CD8-positive, alpha-beta memory T cell (primary cell): ENCODE measurements around the gene IGHMBP2. TPM values are rescaled to one million over a fixed set of nuclear protein-coding genes. Genes with fewer than 3 reads are reported as not detected.

ENCODE experiments used
- CTCF ChIA-PET: fragments of 350-600 bp; sonication (Branson Sonifier 250); formaldehyde crosslinking; loops from one replicate; lab custom pipeline; 2021; ENCODE audit warnings: antibody characterized with exemption; lab: Charles Lee
- POLR2A ChIA-PET: fragments of 350-600 bp; sonication (Branson Sonifier 250); formaldehyde crosslinking; loops from one replicate; lab custom pipeline; 2021; ENCODE audit warnings: antibody characterized with exemption; lab: Charles Lee
- DNase-seq, 5 donors: peaks; one replicate each; pipeline versions ENCODE4 v3.0.0 to v3.0.0-alpha.2; 2020 to 2022; ENCODE audit warnings: mixed read lengths in 1 of 5
- H3K27ac ChIP-seq: one replicate; pipeline ENCODE4 v1.7.0; 2013; ENCODE audit warnings: low read depth, mild to moderate bottlenecking, low read length, moderate library complexity
- H3K27me3 ChIP-seq: 2 replicates; pipeline ENCODE4 v1.7.0; 2013; ENCODE audit warnings: low read length, mild to moderate bottlenecking; ENCODE audit not compliant: insufficient read depth, poor library complexity, severe bottlenecking
- H3K36me3 ChIP-seq: 2 replicates; pipeline ENCODE4 v1.7.0; 2013; ENCODE audit warnings: mild to moderate bottlenecking, low read length, moderate library complexity; ENCODE audit not compliant: insufficient read depth
- H3K4me1 ChIP-seq: 2 replicates; pipeline ENCODE4 v1.7.0; 2013; ENCODE audit warnings: mild to moderate bottlenecking, low read length, moderate library complexity; ENCODE audit not compliant: insufficient read depth
- H3K4me3 ChIP-seq: 2 replicates; pipeline ENCODE4 v1.7.0; 2013; ENCODE audit warnings: mild to moderate bottlenecking, low read length
- H3K9me3 ChIP-seq: 2 replicates; pipeline ENCODE4 v1.7.0; 2013; ENCODE audit warnings: mild to moderate bottlenecking, low read length
- H3K27ac Mint-ChIP-seq, 8 donors: one replicate each; pipeline ENCODE4 v1.8.0; 2020 to 2021; ENCODE audit warnings: mixed read lengths in 8 of 8, mild to moderate bottlenecking in 6 of 8, inconsistent platforms in 3 of 8, moderate library complexity in 3 of 8
- H3K27me3 Mint-ChIP-seq, 2 donors: one replicate each; pipeline ENCODE4 v1.8.0; 2020 to 2021; ENCODE audit warnings: mixed read lengths in 2 of 2, mild to moderate bottlenecking in 1 of 2, moderate library complexity in 1 of 2
- H3K36me3 Mint-ChIP-seq, 3 donors: one replicate each; pipeline ENCODE4 v1.8.0; 2020 to 2021; ENCODE audit warnings: mixed read lengths in 3 of 3, inconsistent platforms in 1 of 3, mild to moderate bottlenecking in 1 of 3
- H3K4me1 Mint-ChIP-seq, 3 donors: one replicate each; pipeline ENCODE4 v1.8.0; 2020 to 2021; ENCODE audit warnings: mixed read lengths in 3 of 3, inconsistent platforms in 1 of 3, mild to moderate bottlenecking in 1 of 3
- H3K4me3 Mint-ChIP-seq, 7 donors: one replicate each; pipeline ENCODE4 v1.8.0; 2020 to 2021; ENCODE audit warnings: mixed read lengths in 7 of 7, mild to moderate bottlenecking in 6 of 7, moderate library complexity in 4 of 7, inconsistent platforms in 2 of 7
- H3K9me3 Mint-ChIP-seq, 5 donors: one replicate each; pipeline ENCODE4 v1.8.0; 2020 to 2022; ENCODE audit warnings: mixed read lengths in 5 of 5, mild to moderate bottlenecking in 3 of 5, moderate library complexity in 2 of 5, inconsistent platforms in 1 of 5
- polyA plus RNA-seq: library from polyadenylated mRNA; unstranded; fragments of 300-500 nt; fragmentation: Illumina TruSeq; gene quantifications from one replicate; pipeline ENCODE4 v1.2.3, GENCODE V29; 2021
- total RNA-seq, 2 experiments: library from RNA; stranded (reverse); gene quantifications; one replicate each; pipeline ENCODE4 v1.2.3, GENCODE V29; 2021

IGHMBP2 gene
- total and polyA plus RNA-seq, 3 experiments from 2014 or later = 9.9 to 27.8 (median 25.7) TPM

- H3K4me3 ChIP-seq = no peak overlapping the region
- peaks cover 0 to 12% (median 8%) of the 10 kb centered on the region in 3 donors for H3K36me3 Mint-ChIP-seq
- H3K27me3 ChIP-seq = no peaks in the 10 kb centered on the region
- H3K4me1 Mint-ChIP-seq = no peaks in the 10 kb centered on the region
- no peak overlapping the region for H3K27ac ChIP-seq
- no peaks in the 10 kb centered on the region for H3K4me1 ChIP-seq
- no peak overlapping the region for H3K27ac Mint-ChIP-seq
- H3K9me3 Mint-ChIP-seq = peaks cover 0 to 7% (median 5%) of the 10 kb centered on the region in 5 donors
- ChIA-PET POLR2A (no interaction called here), CTCF (no interaction called here)
- H3K4me3 Mint-ChIP-seq = no peak overlapping the region
- no peaks in the 10 kb centered on the region for H3K9me3 ChIP-seq
- no peak for DNase-seq
- no peaks in the 10 kb centered on the region for H3K36me3 ChIP-seq
- H3K27me3 Mint-ChIP-seq = peaks cover 6 to 12% of the 10 kb centered on the region in 2 donors
Measured at GRCh38 chr11:68862421-68862820, 41.3 kb upstream of the IGHMBP2 start.

- no peaks in the 10 kb centered on the region for H3K9me3 ChIP-seq
- Mint-ChIP-seq H3K27ac (no peak overlapping the region), H3K4me3 (no peak overlapping the region), H3K4me1 (peaks cover 0 to 3% (median 0%) of the 10 kb centered on the region in 3 donors), H3K36me3 (peaks cover 0 to 12% (median 10%) of the 10 kb centered on the region in 3 donors), H3K9me3 (peaks cover 0 to 7% (median 5%) of the 10 kb centered on the region in 5 donors), H3K27me3 (peaks cover 8 to 14% of the 10 kb centered on the region in 2 donors)
- ChIA-PET POLR2A (no interaction called here), CTCF (interaction anchor here (0.8 kb wide), 1 partner anchor 20 kb away, joined by 3 read pairs; no protein-coding TSS in a partner anchor)
- no peaks in the 10 kb centered on the region for H3K27me3 ChIP-seq
- H3K4me1 ChIP-seq = no peaks in the 10 kb centered on the region
- H3K27ac ChIP-seq = no peak overlapping the region
- no peak overlapping the region for H3K4me3 ChIP-seq
- no peak for DNase-seq
- H3K36me3 ChIP-seq = no peaks in the 10 kb centered on the region
Measured at GRCh38 chr11:68863553-68864265, 40.0 kb upstream of the IGHMBP2 start.

GRCh38 chr11:68865241-68865640 lies 38.5 kb upstream of the IGHMBP2 start:
- Mint-ChIP-seq H3K27ac (no peak overlapping the region), H3K36me3 (peaks cover 0 to 13% (median 7%) of the 10 kb centered on the region in 3 donors), H3K9me3 (peaks cover 0 to 7% (median 5%) of the 10 kb centered on the region in 5 donors), H3K27me3 (peaks cover 9 to 24% of the 10 kb centered on the region in 2 donors), H3K4me1 (peaks cover 8 to 18% (median 9%) of the 10 kb centered on the region in 3 donors), H3K4me3 (no peak overlapping the region)
- Histone ChIP-seq H3K4me1 (peaks cover 11% of the 10 kb centered on the region), H3K27ac (no peak overlapping the region), H3K4me3 (no peak overlapping the region), H3K9me3 (no peaks in the 10 kb centered on the region), H3K36me3 (no peaks in the 10 kb centered on the region), H3K27me3 (peaks cover 7% of the 10 kb centered on the region)
- CTCF ChIA-PET = no interaction called here
- DNase-seq = no peak
- POLR2A ChIA-PET = no interaction called here

- ChIA-PET CTCF (no interaction called here), POLR2A (no interaction called here)
- peaks cover 0 to 7% (median 5%) of the 10 kb centered on the region in 5 donors for H3K9me3 Mint-ChIP-seq
Measured at GRCh38 chr11:68867066-68867465, 36.6 kb upstream of the IGHMBP2 start.

GRCh38 chr11:68868221-68868835 lies 35.4 kb upstream of the IGHMBP2 start:
- Mint-ChIP-seq H3K4me3 (peak overlapping the region in 2 of 7 donors; percentile 3 to 20), H3K27ac (peak overlapping the region in 2 of 8 donors; percentile 6 to 90), H3K36me3 (peaks cover 0 to 11% (median 3%) of the 10 kb centered on the region in 3 donors), H3K9me3 (peaks cover 0 to 5% (median 3%) of the 10 kb centered on the region in 5 donors), H3K27me3 (peaks cover 8 to 40% of the 10 kb centered on the region in 2 donors), H3K4me1 (peaks cover 8 to 22% (median 12%) of the 10 kb centered on the region in 3 donors)
- no peak overlapping the region for H3K4me3 ChIP-seq
- peaks cover 7% of the 10 kb centered on the region for H3K27me3 ChIP-seq
- peaks cover 11% of the 10 kb centered on the region for H3K4me1 ChIP-seq
- ChIA-PET CTCF (interaction anchor here (1.1 kb wide), 1 partner anchor 12 kb away, joined by 3 read pairs; no protein-coding TSS in a partner anchor), POLR2A (no interaction called here)
- no peak for DNase-seq
- no peaks in the 10 kb centered on the region for H3K9me3 ChIP-seq
- no peaks in the 10 kb centered on the region for H3K36me3 ChIP-seq
- H3K27ac ChIP-seq = no peak overlapping the region

More at GRCh38 chr11:68867066-68867465, 36.6 kb upstream of the IGHMBP2 start:
- peaks cover 7% of the 10 kb centered on the region for H3K27me3 ChIP-seq
- no peak overlapping the region for H3K27ac ChIP-seq
- H3K4me3 ChIP-seq = no peak overlapping the region
- H3K27me3 Mint-ChIP-seq = peaks cover 8 to 38% of the 10 kb centered on the region in 2 donors
- peaks cover 0 to 13% (median 7%) of the 10 kb centered on the region in 3 donors for H3K36me3 Mint-ChIP-seq
- H3K27ac Mint-ChIP-seq = no peak overlapping the region
- DNase-seq = no peak
- no peaks in the 10 kb centered on the region for H3K36me3 ChIP-seq
- no peak overlapping the region for H3K4me3 Mint-ChIP-seq
- H3K9me3 ChIP-seq = no peaks in the 10 kb centered on the region
- peaks cover 11% of the 10 kb centered on the region for H3K4me1 ChIP-seq
- peaks cover 8 to 22% (median 12%) of the 10 kb centered on the region in 3 donors for H3K4me1 Mint-ChIP-seq

- Mint-ChIP-seq H3K4me3 (peak overlapping the region in 6 of 7 donors; percentile 68 to 89 (median 80)), H3K36me3 (peaks cover 0 to 10% (median 0%) of the 10 kb centered on the region in 3 donors), H3K27ac (no peak overlapping the region), H3K27me3 (peaks cover 7 to 38% of the 10 kb centered on the region in 2 donors), H3K4me1 (peaks cover 8 to 24% (median 12%) of the 10 kb centered on the region in 3 donors), H3K9me3 (no peaks in the 10 kb centered on the region)
- CTCF ChIA-PET = interaction anchor here (1.0 kb wide), 1 partner anchor 8 kb away, joined by 3 read pairs; no protein-coding TSS in a partner anchor
- Histone ChIP-seq H3K36me3 (no peaks in the 10 kb centered on the region), H3K9me3 (no peaks in the 10 kb centered on the region), H3K4me3 (no peak overlapping the region), H3K27ac (no peak overlapping the region), H3K4me1 (peaks cover 11% of the 10 kb centered on the region), H3K27me3 (peaks cover 7% of the 10 kb centered on the region)
- no peak for DNase-seq
- POLR2A ChIA-PET = no interaction called here
Measured at GRCh38 chr11:68870470-68870869, 33.2 kb upstream of the IGHMBP2 start.

GRCh38 chr11:68872216-68873003 lies 31.3 kb upstream of the IGHMBP2 start:
- Histone ChIP-seq H3K36me3 (no peaks in the 10 kb centered on the region), H3K4me1 (peaks cover 11% of the 10 kb centered on the region), H3K9me3 (no peaks in the 10 kb centered on the region), H3K27me3 (peaks cover 7% of the 10 kb centered on the region), H3K27ac (no peak overlapping the region), H3K4me3 (no peak overlapping the region)
- ChIA-PET CTCF (interaction anchor here (0.9 kb wide), 1 partner anchor 29 kb away, joined by 3 read pairs; no protein-coding TSS in a partner anchor), POLR2A (no interaction called here)
- peaks cover 7 to 38% of the 10 kb centered on the region in 2 donors for H3K27me3 Mint-ChIP-seq
- H3K36me3 Mint-ChIP-seq = peaks cover 0 to 6% (median 0%) of the 10 kb centered on the region in 3 donors
- peaks cover 8 to 24% (median 12%) of the 10 kb centered on the region in 3 donors for H3K4me1 Mint-ChIP-seq
- H3K9me3 Mint-ChIP-seq = no peaks in the 10 kb centered on the region
- no peak overlapping the region for H3K4me3 Mint-ChIP-seq
- H3K27ac Mint-ChIP-seq = no peak overlapping the region
- no peak for DNase-seq
